NCI-H460 (cell line): ENCODE results near the gene OR11A1. TPM values are rescaled to one million over a fixed set of nuclear protein-coding genes. Genes with fewer than 3 reads are reported as not detected.

Experiments
- DNase-seq: peaks from one replicate; pipeline ENCODE4 v3.0.0-alpha.2; 2016; ENCODE audit warnings: low read depth; ENCODE audit errors: extremely low read depth
- polyA plus RNA-seq: library from polyadenylated mRNA; depleted of rRNA; stranded (reverse); fragments of >200 nt; gene quantifications from 2 replicates; pipeline ENCODE4 v1.2.3, GENCODE V29; 2014; cell fraction: nucleus; rRNA removed
- total RNA-seq: library from RNA; depleted of rRNA; stranded (reverse); fragments of >200 nt; shearing (Covaris generic); gene quantifications from 2 replicates; pipeline ENCODE4 v1.2.3, GENCODE V29; 2014; rRNA removed

OR11A1 gene
- not detected in 2 replicates for total RNA-seq
- polyA plus RNA-seq: not detected in 2 replicates

- DNase-seq: no peak
Measured at GRCh38 chr6:29456971-29457370, at the start of gene OR11A1, which contains the start of gene OR2H1. TSS of gene OR11A1 (minus strand) at chr6:29457071. CDS start at chr6:29427641, 29,430 bp downstream. TSS of gene OR2H1 (plus strand) at chr6:29457155. CDS start at chr6:29461770, 4,615 bp downstream.

- no peak for DNase-seq
Measured at GRCh38 chr6:29506446-29507067, 49.7 kb upstream of the OR11A1 start.

GRCh38 chr6:29505808-29506207 lies 48.9 kb upstream of the OR11A1 start:
- DNase-seq: no peak

- DNase-seq: no peak
Measured at GRCh38 chr6:29504961-29505360, 48.1 kb upstream of the OR11A1 start.

GRCh38 chr6:29502597-29502996 lies 45.7 kb upstream of the OR11A1 start:
- no peak for DNase-seq

- no peak for DNase-seq
Measured at GRCh38 chr6:29502181-29502580, 45.3 kb upstream of the OR11A1 start.

GRCh38 chr6:29501106-29501505 lies 44.2 kb upstream of the OR11A1 start:
- DNase-seq: no peak

GRCh38 chr6:29500594-29500993 lies 43.7 kb upstream of the OR11A1 start:
- no peak for DNase-seq

GRCh38 chr6:29499704-29500103 lies 42.8 kb upstream of the OR11A1 start:
- no peak for DNase-seq

GRCh38 chr6:29496961-29497360 lies 40.1 kb upstream of the OR11A1 start:
- DNase-seq: no peak

GRCh38 chr6:29495571-29495970 lies 38.7 kb upstream of the OR11A1 start:
- no peak for DNase-seq

- no peak for DNase-seq
Measured at GRCh38 chr6:29494131-29494530, 37.3 kb upstream of the OR11A1 start.

GRCh38 chr6:29493261-29493660 lies 36.4 kb upstream of the OR11A1 start:
- DNase-seq: no peak

GRCh38 chr6:29491574-29491973 lies 34.7 kb upstream of the OR11A1 start:
- no peak for DNase-seq

GRCh38 chr6:29490552-29490951 lies 33.7 kb upstream of the OR11A1 start:
- no peak for DNase-seq

- no peak for DNase-seq
Measured at GRCh38 chr6:29490055-29490454, 33.2 kb upstream of the OR11A1 start.

GRCh38 chr6:29489286-29489685 lies 32.4 kb upstream of the OR11A1 start:
- DNase-seq: no peak

- no peak for DNase-seq
Measured at GRCh38 chr6:29488874-29489273, 32.0 kb upstream of the OR11A1 start.

GRCh38 chr6:29487660-29488059 lies 30.8 kb upstream of the OR11A1 start, which contains the start of gene MAS1L:
TSS of gene MAS1L (minus strand) at chr6:29487956. CDS start at chr6:29487902, 54 bp downstream.
- no peak for DNase-seq

- DNase-seq: no peak
Measured at GRCh38 chr6:29487131-29487530, 30.3 kb upstream of the OR11A1 start.

- no peak for DNase-seq
Measured at GRCh38 chr6:29486577-29486976, 29.7 kb upstream of the OR11A1 start.

GRCh38 chr6:29483735-29484134 lies 26.9 kb upstream of the OR11A1 start:
- DNase-seq: no peak

GRCh38 chr6:29483186-29483585 lies 26.3 kb upstream of the OR11A1 start:
- no peak for DNase-seq
